Measurements from ENCODE around the gene TRPM1.

Gene TRPM1

DNA sequence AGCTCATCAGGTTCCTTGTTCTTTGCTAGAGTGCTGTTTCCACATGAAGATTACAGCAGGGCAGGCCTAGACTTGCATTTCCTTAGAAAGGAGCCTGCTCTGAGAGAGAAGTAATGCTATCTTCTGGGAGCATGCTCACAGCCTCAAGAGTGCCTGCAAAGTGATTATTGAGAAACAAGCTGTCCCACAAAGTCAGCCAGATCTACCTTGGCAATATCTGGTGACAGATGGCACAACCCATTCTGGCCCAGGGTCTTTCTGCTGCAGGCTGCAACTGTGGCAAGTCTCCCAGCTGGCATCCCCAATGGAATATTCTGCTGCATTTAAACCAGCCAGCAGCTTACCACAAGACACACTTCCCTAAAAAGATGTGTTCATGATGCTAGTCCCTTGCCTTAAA, 139.4 kb downstream of the TRPM1 start:
- DNase-seq: no peak

DNA sequence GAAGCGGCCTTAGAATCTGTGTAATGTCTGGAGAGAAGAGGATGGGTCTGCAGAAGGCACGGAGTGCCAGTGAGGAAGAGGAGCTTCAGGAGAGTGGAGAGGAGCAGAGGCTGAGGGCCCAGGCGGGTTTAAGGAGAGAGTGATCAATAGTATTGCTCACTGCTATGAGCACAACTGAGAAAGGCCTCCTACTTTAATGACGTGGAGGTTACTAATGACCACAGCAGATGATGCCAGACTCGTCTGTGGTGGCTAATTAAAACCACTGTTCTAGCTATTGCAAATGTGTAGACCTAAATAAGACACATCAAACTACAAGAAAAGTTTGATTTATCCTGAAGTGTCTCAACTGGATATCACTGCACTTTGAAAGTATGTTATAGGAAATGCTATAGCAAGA, 143.3 kb downstream of the TRPM1 start:
- DNase-seq: no peak

DNA sequence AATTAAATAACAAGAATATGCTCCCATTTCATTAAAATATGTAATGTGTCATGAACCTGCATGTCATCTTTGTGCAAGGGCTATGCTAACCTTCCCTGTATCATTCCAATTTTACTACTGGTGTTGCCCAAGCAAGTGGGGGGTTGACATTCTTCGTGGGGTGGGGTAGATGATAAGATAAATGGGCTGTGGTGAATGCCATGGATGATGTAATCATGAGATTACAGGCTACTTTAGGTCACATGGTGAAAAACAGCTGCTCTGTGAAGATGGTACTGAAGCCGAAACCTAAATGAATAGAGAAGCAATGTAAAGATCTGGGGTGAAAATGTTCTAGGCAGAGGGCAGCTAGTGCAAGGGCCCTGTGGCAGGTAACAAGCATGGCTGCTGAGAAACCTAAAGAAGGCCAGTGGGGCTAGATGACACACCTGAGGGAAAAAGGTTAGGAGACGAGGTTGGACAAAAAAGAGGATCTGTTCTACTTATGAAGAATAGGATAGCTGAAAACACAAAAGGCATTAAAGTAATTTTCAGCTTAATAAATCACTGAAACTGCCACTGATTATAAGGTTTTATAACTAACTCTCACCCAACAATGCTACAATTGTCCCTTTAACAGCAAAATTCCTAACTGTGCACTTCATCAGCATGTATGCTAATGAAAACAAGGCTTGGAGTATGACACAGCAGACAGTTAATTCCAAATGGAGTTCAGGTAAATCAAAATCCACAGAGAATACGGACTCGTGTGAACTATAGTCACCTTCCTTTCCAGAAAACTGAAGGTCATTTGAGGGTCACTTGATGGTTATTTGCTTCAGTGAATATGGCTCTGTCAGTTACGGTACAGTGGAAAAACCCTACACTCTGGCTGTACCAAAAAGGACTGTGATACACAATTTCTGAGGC, 145.1 kb downstream of the TRPM1 start:
- no peak for DNase-seq

DNA sequence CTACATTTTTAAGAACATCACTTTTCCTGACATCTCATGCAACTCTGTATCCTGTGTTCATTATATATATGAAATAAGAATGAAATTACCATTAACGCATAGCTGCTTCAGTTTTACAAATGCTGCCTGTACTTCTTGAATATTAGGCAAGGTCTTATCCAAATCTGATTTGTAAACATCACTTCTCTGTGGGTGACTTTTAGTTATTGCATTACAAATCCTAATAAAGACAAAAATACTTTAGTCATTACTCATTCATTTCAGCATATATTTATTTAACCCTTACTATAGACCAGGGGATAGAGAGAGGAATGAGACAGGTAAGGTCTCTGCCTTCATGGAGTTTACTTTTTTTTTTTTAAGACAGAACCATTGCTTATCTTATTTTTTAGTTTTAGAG, 146.9 kb downstream of the TRPM1 start:
- no peak for DNase-seq

DNA sequence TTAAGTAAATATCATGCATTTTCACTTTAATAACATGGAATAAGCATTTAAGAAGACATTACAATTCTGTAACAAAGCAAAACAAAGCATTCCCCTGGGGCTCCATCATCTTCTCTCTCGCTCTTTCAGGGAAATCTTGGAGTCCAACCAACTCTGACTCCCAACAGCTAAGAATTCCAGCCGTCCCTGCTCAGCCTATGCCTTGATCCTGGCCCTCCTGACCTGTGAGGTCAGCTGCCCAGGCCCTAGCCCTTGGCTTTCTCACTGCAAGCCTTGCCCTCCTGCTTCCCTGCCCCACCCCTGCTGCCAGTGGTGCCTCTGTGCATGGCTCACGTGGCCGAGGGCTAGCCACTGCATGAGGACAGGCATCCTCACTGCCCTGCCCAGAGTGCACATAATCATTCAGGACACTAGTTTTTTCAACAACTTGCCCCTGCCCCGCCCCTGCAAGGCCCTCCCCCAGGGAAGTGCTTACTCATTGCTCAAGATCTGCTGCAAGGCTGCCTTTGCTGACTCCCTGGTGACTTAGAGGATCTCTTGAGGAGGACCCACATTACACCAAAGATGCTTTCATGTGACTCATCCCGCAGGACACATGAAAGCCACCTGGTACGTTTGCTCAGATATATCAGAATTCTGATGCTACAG, 147.7 kb downstream of the TRPM1 start:
- DNase-seq: no peak

DNA sequence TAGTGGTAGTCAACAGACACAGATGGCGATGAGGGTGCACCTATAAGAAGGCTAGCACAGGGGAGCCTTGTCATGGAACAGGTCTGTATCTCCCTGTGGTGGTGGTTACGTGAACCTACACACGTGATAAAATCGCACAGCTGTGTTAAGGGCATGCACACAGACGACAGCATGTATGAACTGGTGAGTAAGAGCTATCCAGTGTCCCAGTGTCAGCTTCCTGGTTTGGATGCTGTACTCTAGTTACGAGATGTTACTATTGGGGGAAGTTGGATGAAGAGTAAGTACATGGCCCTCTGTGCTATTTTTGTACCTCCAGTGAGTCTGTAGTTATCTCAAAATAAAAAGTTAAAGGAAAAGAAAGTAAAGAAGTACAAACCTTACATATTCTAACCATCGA, 148.3 kb downstream of the TRPM1 start:
- DNase-seq: no peak
